ENCODE results near the gene APC2.

GRCh38 chr19:1431759-1432506 is 18.0 kb upstream of the APC2 start:
- no peak for TF ChIP-seq CTCF (IDR thresholded peaks at IDR 0.05)
- no peak for TF ChIP-seq POLR2A (IDR thresholded peaks at IDR 0.05)
